HG02852 (cell line): Measurements from ENCODE around the gene CCDC34.
"Not testable (repeated sequence)": the region's sequence is repeated elsewhere in the genome, so short reads cannot be mapped to it uniquely, and the experiment has no call there.

Source experiments
- ATAC-seq: cut with Tn5 transposase; IDR thresholded peaks from one replicate; pipeline ENCODE4 v1.9.1; 2021; ENCODE audit warnings: mild to moderate bottlenecking, moderate library complexity; ENCODE audit not compliant: unreplicated experiment

The CCDC34 gene

DNA sequence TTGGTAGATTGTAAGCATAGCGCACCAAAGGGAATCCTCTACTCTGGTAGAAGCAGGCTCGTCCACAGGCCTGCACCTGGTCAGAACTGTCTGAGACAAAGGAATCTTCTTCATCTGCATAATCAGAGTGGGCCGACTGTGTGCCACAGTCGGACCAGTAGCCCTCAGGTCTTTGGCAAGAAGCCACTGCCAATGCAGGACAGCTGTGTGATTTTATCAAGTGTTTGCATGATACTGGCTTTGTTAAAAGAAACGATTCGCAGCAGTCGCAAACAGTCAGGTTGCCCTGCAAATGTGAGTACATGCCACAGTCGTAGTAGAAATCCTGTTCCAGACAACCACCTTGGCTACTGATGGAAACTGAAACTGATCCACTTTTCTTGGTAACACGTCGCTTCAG, 4.9 kb upstream of the CCDC34 start:
- no peak for ATAC-seq

DNA sequence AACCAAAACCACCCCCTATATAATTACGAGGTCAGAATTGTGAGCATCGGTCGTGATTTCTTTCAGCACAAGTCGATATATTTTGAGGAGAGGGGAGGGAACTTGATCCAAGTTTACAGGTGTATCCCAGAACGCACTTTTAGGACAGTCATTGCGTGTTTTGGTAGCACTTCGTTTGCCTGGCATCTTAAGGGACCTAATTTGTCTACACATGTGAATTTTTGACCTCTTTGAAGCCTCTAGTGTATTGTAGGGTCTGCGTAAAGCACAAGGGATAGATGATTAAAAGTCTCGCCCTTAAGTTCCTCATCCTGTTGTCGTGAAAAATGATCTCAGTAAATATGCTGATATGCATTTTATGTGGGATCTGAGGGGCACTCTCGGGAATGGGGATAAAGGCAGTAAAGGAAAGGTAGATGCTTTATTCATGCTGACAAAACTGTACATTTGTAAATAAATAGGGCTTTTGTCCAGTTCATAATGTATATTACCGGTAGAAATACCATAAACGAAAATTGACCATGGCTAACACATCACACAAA, 632 bp upstream of the CCDC34 start:
- no peak for ATAC-seq

DNA sequence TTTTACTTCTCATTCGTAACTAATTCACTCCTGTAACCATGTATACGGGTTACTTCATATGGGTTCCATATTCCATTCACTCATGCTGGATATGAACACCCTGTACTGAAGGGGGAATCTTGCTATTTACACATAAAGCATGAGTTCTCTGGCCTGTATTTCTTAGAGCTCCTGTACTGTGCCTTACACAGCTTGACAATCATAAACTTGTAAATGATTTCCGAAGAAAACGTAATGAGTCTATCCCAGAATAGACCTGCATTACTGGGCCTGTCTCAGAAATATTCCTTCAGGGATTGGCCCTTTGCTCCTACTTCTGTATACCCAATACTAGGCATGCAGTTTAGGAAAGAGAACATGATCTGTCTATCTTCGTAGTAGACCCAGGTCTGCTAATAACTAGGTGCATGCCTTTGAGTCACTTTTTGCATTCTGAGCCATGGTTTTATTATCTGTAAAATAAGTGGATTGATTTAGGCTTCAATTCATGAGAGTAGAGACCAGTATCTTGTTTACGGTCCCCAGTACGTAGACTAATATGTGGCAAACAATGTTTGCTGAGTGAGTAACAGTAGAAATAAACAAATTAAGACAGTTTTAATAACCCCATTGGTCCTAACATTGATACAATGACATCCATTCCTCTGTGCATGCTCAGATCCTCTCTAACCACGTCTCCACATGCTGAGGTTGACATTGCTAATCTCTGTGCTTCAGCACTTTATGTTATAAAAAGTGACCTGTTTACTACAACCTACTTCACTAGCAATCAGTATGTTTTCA, 1.2 kb downstream of the CCDC34 start:
- no peak for ATAC-seq

DNA sequence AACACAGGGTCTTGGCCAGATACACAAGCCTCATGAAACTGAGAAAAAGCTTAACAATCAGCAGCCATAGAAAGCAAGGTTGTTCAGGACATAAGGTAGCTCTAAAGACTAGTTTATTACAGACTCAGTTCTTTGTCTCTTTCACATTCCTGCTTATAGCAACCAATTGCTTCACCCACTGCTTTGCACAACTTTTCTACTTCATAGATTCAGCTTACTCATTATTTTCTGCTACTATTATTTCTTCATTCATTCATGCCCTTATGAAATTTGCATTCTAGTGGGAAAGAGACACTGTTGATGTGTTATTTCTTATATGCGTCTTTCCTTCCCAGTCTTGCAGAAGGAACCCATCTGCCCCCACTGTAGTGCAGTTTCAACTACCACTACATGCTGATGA, 4.7 kb downstream of the CCDC34 start:
- no peak for ATAC-seq

DNA sequence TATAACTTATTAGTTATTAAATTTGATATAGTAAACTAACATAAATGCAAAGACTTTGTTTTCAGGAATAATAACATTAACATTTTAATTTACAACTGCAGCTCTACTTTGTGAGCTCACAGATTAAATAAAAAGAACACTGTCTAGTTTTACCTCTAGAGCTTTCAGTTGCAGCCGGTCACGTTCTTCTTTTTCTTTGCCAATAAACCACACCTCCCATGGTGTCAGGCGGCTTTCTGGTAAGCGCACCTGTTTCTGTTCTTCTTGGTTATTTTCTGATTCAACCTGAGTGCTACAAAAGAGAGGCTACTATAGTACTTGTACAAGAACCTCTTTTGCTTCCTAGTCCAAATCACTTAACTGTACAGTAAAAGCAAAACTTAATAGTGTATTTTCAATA, 5.8 kb downstream of the CCDC34 start:
- ATAC-seq: no peak

DNA sequence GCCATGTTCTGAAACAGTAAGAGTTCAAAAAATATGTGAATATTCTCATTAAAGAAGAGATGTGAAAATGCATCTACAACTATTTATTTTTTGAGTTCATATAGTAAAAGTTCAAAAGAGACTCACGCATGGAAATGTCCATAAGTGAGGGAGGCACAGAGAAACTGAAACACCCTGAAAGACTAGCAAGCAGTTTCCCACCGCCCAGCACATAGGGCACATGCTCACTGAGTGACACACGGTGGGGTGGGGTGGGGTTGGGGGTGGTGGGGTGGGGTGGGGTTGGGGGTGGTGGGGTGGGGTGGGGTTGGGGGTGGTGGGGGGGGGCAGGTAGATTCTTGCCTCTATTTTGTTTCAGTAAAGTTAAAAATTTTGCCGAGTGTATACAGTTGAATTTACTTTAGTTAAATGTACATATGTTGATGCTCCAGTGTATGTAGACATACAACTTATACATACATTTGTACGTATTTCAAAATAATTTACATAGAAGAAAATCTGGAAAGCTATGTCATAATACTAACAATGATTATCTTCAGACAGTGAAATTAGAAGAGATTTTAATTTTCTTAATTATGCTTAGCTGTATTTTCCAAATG, 6.3 kb downstream of the CCDC34 start:
- ATAC-seq: no peak

DNA sequence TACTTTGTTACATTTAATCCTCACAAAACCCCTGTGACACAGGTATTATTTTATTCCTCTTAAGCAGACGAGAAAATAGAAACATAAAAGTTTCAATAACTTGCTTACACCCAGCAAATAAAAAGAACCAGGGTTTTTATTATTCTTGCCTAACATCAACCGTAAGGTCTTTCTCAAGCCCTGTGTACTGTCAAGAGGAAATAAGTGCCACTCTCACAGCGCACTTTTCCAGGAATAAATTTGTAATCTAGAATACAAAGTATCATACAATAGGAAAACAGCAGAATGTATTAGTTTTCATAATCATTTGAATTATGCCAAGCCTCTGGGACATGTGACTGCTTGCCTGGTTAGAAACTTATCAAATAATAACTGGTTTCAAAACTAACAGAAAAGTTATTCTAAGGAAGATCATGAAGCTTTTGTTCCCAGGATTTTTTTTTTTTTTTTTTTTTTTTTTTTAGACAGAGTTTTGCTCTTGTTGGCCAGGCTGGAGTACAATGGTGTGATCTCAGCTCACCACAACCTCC, 7.4 kb downstream of the CCDC34 start:
- ATAC-seq: no peak

DNA sequence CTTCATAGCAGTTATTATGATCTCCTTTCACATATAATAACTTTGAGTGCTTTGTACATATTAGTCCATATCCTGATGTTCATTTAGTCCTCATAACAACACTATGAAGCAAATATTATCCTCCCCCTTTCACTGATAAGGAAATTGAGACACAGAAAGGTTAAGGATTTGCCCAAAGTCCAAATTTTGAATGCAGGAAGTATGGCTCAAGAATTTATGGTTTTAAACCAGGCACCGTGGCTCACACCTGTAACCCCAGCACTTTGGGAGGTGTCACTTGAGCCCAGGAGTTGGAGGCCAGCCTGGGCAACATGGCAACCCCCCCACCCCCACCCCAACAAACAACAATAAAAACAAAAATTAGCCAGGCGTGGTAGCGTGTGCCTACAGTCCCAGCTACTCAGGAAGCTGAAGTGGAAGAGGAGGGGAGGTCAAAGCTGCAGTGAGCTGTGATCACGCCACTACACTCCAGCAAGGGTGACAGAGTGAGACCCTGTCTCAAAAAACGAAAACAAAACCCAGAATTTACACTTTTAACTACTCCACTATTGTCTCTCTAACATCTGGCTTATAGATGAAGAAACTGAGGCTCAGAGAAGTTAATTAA, 8.6 kb downstream of the CCDC34 start:
- no peak for ATAC-seq

DNA sequence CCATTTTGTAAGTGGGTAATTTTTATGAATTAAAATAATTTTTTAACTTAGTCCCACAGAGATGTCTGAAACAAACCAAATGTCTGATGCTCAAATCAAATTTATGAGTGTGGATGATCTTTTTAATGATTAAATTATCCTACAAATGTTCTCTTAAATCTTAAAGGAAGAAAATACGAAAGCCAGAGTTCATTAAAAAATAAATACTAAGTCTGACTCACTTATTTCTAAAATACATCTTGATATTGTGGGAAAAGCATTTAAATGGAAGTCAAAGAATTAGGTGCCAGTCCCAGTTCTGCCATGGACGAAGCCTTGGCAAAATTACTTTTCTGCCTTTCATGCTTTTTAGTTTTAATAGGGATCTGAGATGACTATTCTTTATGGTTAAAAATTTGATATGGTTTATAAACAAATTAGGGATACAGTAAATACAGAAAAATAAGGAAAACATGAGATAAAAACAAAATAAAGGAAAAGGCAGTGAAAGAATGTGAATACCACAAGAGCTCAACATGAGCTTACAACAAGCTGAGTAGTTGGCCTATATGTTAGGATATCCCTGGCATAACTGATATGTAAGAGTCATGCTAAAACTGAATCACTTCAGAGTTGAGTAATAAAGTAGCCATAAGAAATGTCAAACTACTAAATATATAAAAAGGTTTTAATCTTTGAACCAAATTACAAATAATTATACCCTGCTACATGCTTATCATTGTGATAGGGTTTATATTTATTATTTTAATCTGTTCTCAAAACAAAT, 9.2 kb downstream of the CCDC34 start:
- ATAC-seq: no peak

DNA sequence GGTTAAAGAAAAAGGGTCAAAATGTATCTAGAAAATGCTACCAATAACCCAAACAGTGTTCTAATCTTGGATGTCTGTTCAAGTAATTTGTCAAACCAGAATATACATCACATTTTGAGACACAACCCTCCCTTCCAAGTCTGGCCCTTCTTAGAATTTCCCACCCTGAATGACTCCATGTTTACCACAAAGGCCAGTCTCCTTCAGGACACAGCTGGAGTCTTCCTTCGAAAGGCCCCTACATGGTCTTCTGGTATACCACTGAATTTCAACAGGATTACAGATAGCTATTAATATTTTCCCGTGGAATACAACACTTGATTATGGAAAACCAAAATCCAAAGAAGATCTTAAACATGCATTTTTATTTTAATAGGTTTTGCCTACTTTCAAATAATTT, 10.2 kb downstream of the CCDC34 start:
- ATAC-seq: no peak

DNA sequence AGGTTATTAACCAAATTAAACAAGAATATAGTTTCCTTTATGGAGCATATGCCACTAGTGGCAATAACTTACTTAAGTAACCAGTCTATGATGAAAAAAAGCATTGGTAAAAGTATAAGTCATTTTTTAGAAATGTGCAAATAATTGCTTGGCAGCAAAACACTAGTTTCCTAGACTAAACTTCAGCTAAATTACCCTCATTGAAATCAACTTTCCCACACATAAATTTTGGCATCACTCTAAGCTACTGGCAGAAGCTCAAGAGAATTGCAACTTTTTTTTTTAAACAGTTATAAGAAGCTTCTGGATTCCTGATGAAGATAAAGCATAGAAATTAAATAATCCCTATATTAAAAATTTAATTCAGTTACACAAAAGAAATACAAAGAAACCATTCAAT, 12.5 kb downstream of the CCDC34 start:
- no peak for ATAC-seq

DNA sequence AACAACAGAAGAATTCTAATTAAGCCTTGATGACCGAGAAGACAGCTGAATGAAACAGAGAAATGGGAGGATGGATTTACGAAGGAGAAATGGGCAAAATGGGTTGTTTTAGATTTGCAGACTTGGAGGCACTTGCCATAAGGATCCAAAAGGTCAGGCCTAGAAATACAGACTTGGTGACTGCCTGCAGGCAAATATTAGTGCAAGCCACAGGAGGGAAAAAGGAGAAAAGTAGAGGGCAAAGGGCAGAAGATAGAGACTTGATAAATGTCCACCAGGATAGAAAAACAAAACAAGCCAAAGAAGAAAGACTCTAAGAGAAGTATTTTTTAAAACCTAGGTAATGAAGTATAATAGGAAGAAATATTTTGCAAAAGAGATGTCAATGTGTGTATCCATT, 13.1 kb downstream of the CCDC34 start:
- ATAC-seq: no peak

DNA sequence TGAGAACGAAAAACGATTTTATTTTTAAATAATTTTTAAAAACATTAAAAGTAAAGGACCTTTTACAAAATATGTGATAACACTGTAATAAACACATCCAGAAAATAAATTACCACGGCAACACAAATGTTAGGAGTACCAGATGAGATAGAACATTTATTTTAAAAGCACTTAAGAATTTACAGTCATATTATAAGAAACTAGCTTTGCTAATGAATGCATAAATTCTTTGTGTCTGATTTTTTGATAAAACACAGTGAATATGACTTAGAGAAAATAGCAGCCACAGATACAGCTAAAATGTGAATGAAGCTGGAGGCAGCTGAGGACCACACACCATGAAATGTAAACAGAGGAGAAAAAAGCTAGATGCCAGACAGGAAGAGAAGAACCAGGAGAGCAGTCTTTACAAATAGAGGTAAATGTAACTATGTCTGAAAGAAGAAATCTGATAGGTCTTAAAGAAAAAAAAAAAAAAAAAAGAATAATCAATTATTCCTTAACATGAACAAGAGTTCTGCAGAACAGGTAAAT, 14.6 kb downstream of the CCDC34 start:
- no peak for ATAC-seq

DNA sequence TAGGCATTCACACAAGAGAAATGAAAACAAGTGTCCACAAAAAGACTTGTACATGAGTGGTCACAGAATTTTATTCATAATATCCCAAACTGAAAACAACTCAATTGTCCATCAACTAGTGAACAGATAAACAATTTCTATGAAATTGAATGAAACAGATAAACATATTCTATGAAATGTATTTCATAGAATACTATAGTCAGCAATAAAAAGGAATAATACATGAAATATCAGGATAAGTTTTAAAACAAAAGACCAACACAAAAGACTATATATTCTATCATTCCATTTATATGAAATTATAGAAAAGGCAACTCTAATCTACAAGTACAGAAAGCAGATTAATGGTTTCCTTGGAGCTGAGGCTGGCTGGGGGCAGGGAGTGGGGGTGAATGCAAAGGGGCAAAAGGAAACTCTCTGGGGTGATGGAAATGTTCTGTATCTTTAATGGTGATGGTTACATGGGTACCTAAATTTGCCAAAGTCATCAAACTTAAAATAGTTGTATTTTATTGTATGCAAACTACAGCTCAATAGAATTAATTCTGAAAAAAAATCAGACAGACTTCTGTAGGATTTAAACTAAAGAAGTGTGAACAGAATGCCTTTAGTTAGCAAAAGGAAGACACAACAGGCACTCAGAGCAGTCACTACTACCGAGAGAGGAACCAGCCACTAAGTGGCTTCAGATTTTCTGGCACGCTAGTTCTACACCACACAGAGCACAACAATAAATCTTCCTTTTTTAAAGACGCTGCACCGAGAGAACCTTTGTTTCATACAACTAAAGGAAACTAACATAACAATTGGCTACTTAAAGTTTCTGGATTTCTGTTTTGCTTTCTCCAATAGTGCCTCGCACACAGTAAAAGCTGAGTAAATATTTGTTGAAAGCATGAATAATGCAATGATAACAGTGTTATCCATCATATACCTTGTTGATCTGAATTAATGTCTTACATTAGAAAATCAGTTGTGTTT, 15.4 kb downstream of the CCDC34 start:
- ATAC-seq: no peak

DNA sequence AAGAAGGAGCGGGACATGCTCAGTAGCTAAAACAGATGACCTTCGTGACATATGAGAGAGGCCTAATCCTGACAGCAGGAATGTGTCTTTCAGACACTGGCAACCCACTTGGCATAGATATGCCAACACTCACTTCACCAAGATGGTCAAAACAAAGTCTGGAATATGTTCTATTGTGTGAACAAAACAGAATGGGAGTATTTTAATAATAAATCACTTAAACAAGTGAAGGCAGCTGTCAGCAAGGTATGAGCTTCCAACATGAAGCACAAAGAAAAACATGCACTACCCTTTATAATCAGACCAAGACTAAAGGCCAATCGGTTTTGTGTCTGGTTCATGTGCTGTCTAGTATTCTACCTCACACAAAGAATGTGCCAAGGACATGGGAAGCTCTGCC, 23.1 kb downstream of the CCDC34 start:
- no peak for ATAC-seq

DNA sequence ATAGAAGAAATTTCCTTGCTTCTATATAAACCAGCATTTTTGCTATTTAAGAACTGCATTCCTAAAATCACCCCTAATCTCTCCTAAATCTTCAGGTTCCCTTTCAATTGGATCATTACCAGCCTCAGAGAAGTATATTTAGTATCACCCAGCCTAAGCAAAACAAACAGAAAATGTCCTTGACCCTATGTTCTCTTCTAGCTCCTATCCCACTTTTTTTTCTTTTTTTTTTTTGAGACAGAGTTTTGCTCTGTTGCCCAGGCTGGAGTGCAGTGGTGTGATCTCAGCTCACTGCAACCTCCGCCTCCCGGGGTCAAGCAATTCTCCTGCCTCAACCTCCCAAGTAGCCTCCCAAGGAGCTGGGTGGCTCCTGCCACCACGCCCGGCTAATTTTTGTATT, 28.3 kb downstream of the CCDC34 start:
- not testable (repeated sequence) for ATAC-seq

DNA sequence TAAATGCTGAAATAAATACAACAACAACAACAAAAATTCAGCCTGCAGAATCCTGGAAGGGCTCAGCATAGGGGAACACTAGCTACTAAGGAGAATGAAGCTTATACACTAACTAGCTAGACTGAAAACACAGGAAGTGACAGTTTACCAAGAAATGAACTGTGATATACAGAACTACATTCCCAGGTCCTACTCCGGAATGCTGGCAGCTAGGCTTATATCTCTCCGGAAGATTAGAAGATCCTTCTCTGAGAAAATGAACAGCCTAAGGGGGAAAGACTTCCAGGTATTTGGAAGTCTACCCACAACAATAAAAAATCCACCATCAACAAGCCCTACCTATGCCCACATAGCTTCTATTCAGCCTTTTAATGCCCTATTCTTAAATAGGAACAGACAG, 31.0 kb downstream of the CCDC34 start:
- ATAC-seq: no peak

DNA sequence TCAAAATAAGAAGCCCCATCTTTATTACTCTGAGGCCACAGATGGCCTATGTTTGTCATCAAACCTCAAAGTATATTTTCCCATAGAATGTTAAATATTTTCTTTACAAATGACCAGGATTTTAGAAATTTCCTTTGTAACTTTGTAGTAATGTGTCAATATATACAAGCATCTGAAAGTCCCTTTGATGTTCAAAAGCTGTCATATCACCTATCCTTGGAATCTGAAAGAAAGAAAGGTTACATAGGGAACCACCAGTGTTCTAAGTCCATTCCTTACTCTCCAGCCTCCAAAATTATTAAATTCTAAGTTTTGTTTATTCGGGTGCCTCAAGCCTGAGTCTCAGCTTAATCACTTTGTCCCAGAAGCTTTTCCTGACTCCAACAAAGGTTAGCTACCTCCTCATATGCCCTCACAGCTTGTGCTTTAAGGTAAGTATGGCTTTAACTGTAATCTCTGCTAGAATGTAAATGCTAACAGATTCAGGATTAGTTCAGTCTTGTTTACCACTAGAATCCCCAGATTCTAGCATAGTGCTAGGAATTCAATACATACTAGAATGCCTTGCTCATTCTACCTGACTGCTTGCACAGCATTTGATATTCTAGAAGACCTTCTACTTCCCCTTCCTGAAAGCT, 32.3 kb downstream of the CCDC34 start:
- ATAC-seq: no peak
